Mucosa of rectum (tissue), 2 donors: ENCODE measurements around the gene SLFN5.

ENCODE experiments used
- H3K27ac ChIP-seq, 2 donors: one replicate each; pipeline ENCODE4 v1.7.0; 2013; ENCODE audit warnings: inconsistent platforms in 2 of 2, low read depth in 2 of 2, low read length in 2 of 2
- H3K27me3 ChIP-seq, 2 donors: one replicate each; pipeline ENCODE4 v1.7.0; 2013; ENCODE audit warnings: low read length in 2 of 2; ENCODE audit not compliant: control insufficient read depth in 2 of 2, insufficient read depth in 2 of 2
- H3K36me3 ChIP-seq, 2 donors: one replicate each; pipeline ENCODE4 v1.7.0; 2013; ENCODE audit warnings: low read length in 2 of 2; ENCODE audit not compliant: control insufficient read depth in 2 of 2, insufficient read depth in 2 of 2
- H3K4me1 ChIP-seq, 2 donors: one replicate each; pipeline ENCODE4 v1.7.0; 2013; ENCODE audit warnings: low read length in 2 of 2, mild to moderate bottlenecking in 1 of 2; ENCODE audit not compliant: control insufficient read depth in 2 of 2, insufficient read depth in 2 of 2
- H3K4me3 ChIP-seq, 2 donors: one replicate each; pipeline ENCODE4 v1.7.0; 2013; ENCODE audit warnings: low read length in 2 of 2
- H3K9ac ChIP-seq, 2 donors: one replicate each; pipeline ENCODE4 v1.7.0; 2013; ENCODE audit warnings: low read length in 2 of 2, low read depth in 1 of 2, mild to moderate bottlenecking in 1 of 2
- H3K9me3 ChIP-seq, 2 donors: one replicate each; pipeline ENCODE4 v1.7.0; 2013; ENCODE audit warnings: low read length in 2 of 2; ENCODE audit not compliant: control insufficient read depth in 2 of 2
- donor health status: healthy.
- donor health status: Normal muscosa, but diverticular disease.

The SLFN5 gene

DNA sequence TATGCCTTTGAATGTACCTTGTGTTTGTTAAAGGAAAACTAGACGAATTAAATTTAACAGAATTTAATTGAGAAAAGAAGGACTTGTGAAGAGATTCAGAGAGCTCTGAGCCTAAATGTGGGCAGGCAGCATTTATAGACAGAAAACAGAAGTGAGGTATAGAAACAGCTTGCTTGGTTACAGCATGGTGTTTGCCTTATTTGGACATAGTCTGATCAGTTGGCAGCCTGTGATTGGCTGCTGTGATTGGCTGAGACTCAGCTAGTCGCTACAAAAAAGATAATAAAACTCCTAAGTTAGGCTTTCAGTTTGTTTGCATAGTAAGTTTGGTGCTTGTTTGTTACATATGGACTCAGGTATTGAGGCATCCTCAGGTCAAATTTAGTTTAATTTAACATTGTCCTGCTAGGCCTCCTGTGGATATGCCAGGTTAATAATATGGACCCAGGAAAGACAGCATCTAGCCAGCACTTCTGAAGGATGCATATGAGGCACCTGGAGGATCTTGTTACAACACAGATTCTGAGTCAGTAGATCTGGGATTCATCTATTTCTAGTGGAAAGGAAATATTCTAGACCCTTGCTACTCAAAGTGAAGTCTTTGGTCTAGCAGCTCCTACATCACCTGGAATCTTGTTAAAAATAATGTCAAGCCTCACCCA, 43.4 kb downstream of the SLFN5 start:
- H3K36me3 ChIP-seq: no peaks in the 10 kb centered on the region
- no peaks in the 10 kb centered on the region for H3K9me3 ChIP-seq
- no peak overlapping the region for H3K9ac ChIP-seq
- H3K4me3 ChIP-seq: no peak overlapping the region
- H3K27ac ChIP-seq: no peak overlapping the region
- H3K4me1 ChIP-seq: no peaks in the 10 kb centered on the region
- H3K27me3 ChIP-seq: no peaks in the 10 kb centered on the region

DNA sequence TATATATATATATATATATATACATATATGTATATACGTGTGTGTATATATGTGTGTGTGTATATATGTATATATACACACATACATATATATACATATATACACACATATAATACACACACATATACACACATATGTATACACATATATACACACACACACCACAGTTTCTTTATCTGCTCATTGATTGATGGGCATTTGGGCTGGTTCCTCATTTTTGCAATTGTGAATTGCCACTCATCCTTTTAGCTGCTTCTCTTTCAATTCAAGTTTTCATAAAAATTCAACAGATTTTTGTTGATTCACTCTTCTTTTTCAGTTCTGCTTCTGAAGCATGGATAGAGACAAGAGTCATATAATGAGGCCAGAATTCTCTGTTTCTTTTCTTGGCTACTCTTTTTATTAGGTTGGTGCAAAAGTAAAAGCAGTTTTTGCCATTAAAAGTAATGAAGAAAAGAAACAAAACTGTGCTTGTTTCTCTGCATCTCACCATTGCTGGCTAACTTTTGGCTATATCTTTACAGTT, 44.5 kb downstream of the SLFN5 start:
- Histone ChIP-seq H3K4me3 (no peak overlapping the region), H3K9me3 (no peaks in the 10 kb centered on the region), H3K9ac (no peak overlapping the region)

DNA sequence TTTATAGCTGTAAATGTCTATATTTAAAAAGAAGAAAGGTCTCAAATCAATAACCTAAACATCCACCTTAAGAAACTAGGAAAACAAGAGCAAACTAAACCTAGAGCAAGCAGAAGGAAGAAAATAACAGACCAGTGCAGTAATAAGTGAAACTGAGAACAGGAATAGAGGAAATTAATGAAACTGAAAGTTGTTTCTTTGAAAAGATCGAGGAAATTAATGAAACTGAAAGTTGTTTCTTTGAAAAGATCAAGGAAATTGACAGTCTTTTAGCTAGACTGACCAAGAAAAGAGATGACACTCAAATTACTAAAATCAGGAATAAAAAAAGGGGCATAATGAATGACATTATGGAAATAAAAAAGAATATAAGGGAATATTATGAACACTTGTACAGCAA, 46.4 kb downstream of the SLFN5 start:
- Histone ChIP-seq H3K27ac (no peak overlapping the region), H3K9me3 (no peaks in the 10 kb centered on the region), H3K4me1 (no peaks in the 10 kb centered on the region), H3K36me3 (no peaks in the 10 kb centered on the region), H3K9ac (no peak overlapping the region), H3K4me3 (no peak overlapping the region), H3K27me3 (peaks cover 0 to 2% of the 10 kb centered on the region in 2 donors)

More for the DNA sequence above, 44.5 kb downstream of the SLFN5 start:
- no peaks in the 10 kb centered on the region for H3K4me1 ChIP-seq
- H3K36me3 ChIP-seq: no peaks in the 10 kb centered on the region
- H3K27ac ChIP-seq: no peak overlapping the region
- peaks cover 0 to 2% of the 10 kb centered on the region in 2 donors for H3K27me3 ChIP-seq

DNA sequence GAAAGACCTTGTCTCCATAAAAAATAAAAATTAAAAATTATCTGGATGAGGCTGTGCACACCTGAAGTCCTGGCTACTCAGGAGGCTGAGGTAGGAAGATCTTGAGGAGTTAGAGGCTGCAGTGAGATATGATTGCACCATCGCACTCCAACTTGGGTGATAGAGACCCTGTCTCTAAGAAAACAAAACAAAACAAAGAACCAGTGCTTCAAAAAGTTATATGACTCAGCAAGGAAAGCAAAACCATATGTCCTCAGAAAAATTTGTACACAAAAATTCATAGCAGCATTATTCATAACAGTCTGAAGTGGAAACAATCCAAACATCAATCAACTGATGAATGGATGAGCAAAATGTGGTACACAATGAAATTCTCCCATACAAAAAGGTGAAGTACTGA, 48.9 kb downstream of the SLFN5 start:
- H3K36me3 ChIP-seq: no peaks in the 10 kb centered on the region
- H3K9ac ChIP-seq: no peak overlapping the region
- no peaks in the 10 kb centered on the region for H3K4me1 ChIP-seq
- no peak overlapping the region for H3K4me3 ChIP-seq
- peaks cover 0 to 2% of the 10 kb centered on the region in 2 donors for H3K27me3 ChIP-seq
- H3K27ac ChIP-seq: no peak overlapping the region
- H3K9me3 ChIP-seq: no peaks in the 10 kb centered on the region

DNA sequence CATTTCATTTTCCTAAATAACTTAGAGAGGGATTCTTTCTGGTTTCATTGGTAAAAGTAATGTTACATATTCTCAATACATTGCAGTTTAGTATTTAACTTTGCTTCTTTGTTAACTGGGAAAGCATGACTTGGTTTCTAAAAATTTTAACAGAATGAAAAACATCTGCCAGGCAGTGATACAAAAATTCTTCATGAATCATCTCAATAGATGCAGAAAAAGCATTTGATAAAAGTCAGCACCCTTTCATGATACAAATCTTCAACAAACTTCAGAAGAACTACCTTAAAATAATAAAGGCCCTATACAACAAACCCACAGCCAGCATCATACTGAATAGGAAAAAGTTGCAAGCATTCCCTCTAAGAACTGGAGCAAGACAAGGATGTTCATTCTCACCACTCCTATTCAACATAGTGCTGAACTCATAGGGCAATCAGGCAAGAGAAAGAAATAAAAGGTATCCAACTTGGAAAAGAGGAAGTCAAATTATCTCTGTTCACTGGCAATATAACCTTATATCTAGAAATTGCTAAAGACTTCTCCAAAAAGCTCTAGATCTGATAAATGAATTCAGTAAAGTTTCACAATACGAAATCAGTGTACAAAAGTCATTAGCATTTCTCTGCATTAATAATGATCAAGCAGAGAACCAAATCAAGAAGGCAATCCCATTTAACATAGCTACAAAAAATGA, 50.4 kb downstream of the SLFN5 start:
- Histone ChIP-seq H3K27ac (no peak overlapping the region), H3K27me3 (peaks cover 0 to 2% of the 10 kb centered on the region in 2 donors), H3K4me3 (no peak overlapping the region), H3K9me3 (no peaks in the 10 kb centered on the region), H3K36me3 (no peaks in the 10 kb centered on the region), H3K9ac (no peak overlapping the region), H3K4me1 (no peaks in the 10 kb centered on the region)

DNA sequence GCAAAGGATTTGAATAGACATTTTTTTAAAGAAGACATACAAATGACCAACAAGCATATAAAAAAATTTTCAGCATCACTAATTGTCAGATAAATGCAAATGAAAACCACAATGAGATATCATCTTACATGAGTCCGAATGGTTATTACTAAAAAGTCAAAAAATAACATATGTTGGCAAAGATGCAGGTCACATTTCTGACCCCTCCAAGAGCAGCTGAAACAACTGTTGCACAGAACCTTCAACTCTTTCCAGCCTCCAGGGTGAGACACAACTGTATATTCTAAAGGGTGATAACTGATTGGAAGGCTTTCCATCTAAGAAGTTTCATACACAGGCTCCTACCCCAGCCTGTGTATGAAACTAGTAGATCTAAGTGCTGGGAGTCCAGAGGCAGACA, 51.9 kb downstream of the SLFN5 start:
- Histone ChIP-seq H3K9me3 (no peaks in the 10 kb centered on the region), H3K27me3 (peaks cover 0 to 2% of the 10 kb centered on the region in 2 donors), H3K9ac (no peak overlapping the region), H3K36me3 (no peaks in the 10 kb centered on the region), H3K4me3 (no peak overlapping the region), H3K27ac (no peak overlapping the region), H3K4me1 (no peaks in the 10 kb centered on the region)

DNA sequence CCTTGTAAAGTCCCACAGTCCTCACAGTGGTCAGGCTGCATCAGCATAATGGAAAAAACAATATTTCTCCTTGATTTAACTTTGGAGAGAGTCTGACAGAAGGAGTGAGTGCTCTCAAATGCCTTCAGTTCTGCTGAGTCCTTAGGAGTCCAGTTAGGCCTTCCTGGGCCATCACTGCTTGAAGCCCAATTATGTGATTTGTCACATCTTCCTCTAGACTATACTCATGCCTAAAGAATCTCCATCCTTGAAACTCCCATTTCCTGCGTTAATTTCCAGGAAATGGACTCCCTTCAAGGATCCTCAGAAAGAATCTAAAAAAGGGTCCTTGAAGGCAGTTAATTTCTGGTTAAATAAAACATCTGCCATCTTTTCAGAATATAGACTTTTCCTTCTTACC, 52.8 kb downstream of the SLFN5 start:
- Histone ChIP-seq H3K4me1 (no peaks in the 10 kb centered on the region), H3K36me3 (no peaks in the 10 kb centered on the region), H3K27ac (no peak overlapping the region), H3K4me3 (no peak overlapping the region), H3K9me3 (no peaks in the 10 kb centered on the region), H3K9ac (no peak overlapping the region), H3K27me3 (peaks cover 0 to 2% of the 10 kb centered on the region in 2 donors)

DNA sequence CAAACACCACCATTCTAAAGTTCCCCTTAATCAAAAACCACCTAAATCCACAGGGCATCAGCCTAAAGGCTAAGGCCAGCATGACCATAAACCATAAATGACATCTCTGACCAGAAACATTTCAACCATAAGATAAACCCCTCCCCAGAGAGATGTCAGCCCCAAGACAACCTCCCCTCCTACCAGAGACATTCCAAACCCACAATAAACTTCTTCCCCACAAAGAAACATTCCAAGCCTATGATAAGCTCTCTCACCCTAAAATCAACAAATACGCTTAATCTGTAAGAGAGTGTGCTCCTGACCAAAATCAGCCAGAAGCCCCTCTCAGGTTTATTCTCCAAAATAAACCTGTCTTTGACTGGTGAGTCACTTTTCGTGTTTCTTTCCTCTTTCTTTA, 54.8 kb downstream of the SLFN5 start:
- Histone ChIP-seq H3K9ac (no peak overlapping the region), H3K36me3 (no peaks in the 10 kb centered on the region)

DNA sequence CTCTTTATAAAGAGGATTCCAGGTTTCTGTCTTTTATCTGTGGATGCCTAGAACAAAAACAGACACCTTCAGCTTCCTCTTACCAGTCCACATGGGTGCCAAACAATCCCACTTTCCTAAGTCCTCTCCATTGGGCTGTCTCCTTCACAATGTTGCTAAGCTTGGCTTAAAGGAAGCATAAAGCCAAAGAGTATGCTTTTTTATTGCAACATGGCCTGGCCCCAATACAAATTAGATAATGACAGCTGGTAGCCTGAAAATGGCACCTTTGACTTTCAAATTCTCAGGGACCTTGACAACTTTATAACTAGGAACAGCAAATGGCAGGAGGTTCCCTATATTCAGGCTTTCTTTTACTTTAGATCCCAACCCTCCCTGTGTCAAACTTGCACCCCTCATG, 55.8 kb downstream of the SLFN5 start:
- Histone ChIP-seq H3K4me3 (no peak overlapping the region), H3K9ac (no peak overlapping the region), H3K27ac (no peak overlapping the region), H3K4me1 (no peaks in the 10 kb centered on the region), H3K9me3 (no peaks in the 10 kb centered on the region), H3K36me3 (no peaks in the 10 kb centered on the region), H3K27me3 (no peaks in the 10 kb centered on the region)

More for the DNA sequence above, 54.8 kb downstream of the SLFN5 start:
- Histone ChIP-seq H3K27ac (no peak overlapping the region), H3K27me3 (no peaks in the 10 kb centered on the region), H3K9me3 (no peaks in the 10 kb centered on the region), H3K4me3 (no peak overlapping the region), H3K4me1 (no peaks in the 10 kb centered on the region)

DNA sequence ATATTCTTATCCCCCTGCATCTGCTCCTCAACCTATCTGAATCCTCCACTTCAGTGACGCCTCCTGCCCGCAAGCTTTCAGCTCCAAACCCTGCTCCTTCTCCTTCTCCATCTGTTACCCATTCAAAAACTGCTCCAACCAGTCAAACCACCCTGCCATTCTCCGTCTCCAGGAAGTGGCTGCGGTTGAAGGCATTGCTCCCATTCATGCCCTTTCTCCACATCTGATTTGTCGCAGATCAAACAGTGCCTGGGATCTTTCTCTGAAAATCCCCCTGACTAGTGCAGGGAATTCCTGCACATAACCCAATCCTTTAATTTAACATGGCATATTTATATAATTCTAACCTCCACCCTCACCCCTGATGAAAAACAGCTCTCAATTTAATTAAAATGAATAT, 56.3 kb downstream of the SLFN5 start:
- H3K4me1 ChIP-seq: no peaks in the 10 kb centered on the region
- H3K9me3 ChIP-seq: no peaks in the 10 kb centered on the region
- H3K4me3 ChIP-seq: no peak overlapping the region
- no peak overlapping the region for H3K27ac ChIP-seq
- no peak overlapping the region for H3K9ac ChIP-seq
- H3K27me3 ChIP-seq: no peaks in the 10 kb centered on the region
- H3K36me3 ChIP-seq: no peaks in the 10 kb centered on the region
